A673 (cell line): Measurements from ENCODE around the gene HNRNPD.

ENCODE experiments used
- EZH2 ChIP-seq: fragments of 200-600 bp; sonication (generic); IDR thresholded peaks from 2 replicates; pipeline ENCODE4 v1.6.1; 2017; ENCODE audit warnings: borderline replicate concordance, low read depth, mild to moderate bottlenecking, mixed read lengths, antibody characterized with exemption, low read length; ENCODE audit not compliant: poor library complexity, severe bottlenecking
- TF ChIP-seq, protein P1 (sequence below): fragments of 300-800, 200-600 bp; sonication (generic); conservative IDR thresholded peaks from 2 replicates; pipeline ENCODE4 v1.5.1; 2017; ENCODE audit warnings: low read depth, mild to moderate bottlenecking, antibody characterized with exemption, low read length, moderate library complexity, mixed read lengths

- TF ChIP-seq, protein P1, sequence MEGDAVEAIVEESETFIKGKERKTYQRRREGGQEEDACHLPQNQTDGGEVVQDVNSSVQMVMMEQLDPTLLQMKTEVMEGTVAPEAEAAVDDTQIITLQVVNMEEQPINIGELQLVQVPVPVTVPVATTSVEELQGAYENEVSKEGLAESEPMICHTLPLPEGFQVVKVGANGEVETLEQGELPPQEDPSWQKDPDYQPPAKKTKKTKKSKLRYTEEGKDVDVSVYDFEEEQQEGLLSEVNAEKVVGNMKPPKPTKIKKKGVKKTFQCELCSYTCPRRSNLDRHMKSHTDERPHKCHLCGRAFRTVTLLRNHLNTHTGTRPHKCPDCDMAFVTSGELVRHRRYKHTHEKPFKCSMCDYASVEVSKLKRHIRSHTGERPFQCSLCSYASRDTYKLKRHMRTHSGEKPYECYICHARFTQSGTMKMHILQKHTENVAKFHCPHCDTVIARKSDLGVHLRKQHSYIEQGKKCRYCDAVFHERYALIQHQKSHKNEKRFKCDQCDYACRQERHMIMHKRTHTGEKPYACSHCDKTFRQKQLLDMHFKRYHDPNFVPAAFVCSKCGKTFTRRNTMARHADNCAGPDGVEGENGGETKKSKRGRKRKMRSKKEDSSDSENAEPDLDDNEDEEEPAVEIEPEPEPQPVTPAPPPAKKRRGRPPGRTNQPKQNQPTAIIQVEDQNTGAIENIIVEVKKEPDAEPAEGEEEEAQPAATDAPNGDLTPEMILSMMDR = no peak
- TF ChIP-seq EZH2 = no peak
These were observed 45.7 kb upstream of the HNRNPD start for GRCh38 chr4:82419451-82419850.
